HG02840 (cell line): ENCODE measurements around the gene INF2.

ENCODE experiments used
- ATAC-seq: cut with Tn5 transposase; IDR thresholded peaks from one replicate; pipeline ENCODE4 v1.9.1; 2021; ENCODE audit warnings: mild to moderate bottlenecking, moderate library complexity, moderate number of reproducible peaks; ENCODE audit not compliant: unreplicated experiment, low FRiP score

Gene INF2

GRCh38 chr14:104687601-104688504 lies 1.6 kb upstream of the INF2 start:
- no peak for ATAC-seq

- ATAC-seq = no peak
These were observed 811 bp upstream of the INF2 start for GRCh38 chr14:104688505-104689108.

- no peak for ATAC-seq
These were observed 678 bp downstream of the INF2 start for GRCh38 chr14:104689881-104690711.

GRCh38 chr14:104690861-104691455 lies 1.5 kb downstream of the INF2 start:
- ATAC-seq = no peak

GRCh38 chr14:104691546-104692260 lies 2.3 kb downstream of the INF2 start:
- ATAC-seq = no peak

- no peak for ATAC-seq
These were observed 3.0 kb downstream of the INF2 start for GRCh38 chr14:104692261-104692938.

GRCh38 chr14:104692939-104693315 lies 3.5 kb downstream of the INF2 start:
- ATAC-seq = no peak

GRCh38 chr14:104693482-104694431 lies 4.3 kb downstream of the INF2 start:
- no peak for ATAC-seq

GRCh38 chr14:104694475-104694950 lies 5.1 kb downstream of the INF2 start:
- ATAC-seq = no peak

GRCh38 chr14:104694991-104695659 lies 5.7 kb downstream of the INF2 start:
- no peak for ATAC-seq

GRCh38 chr14:104695660-104696000 lies 6.2 kb downstream of the INF2 start:
- no peak for ATAC-seq

GRCh38 chr14:104696671-104697316 lies 7.4 kb downstream of the INF2 start:
- ATAC-seq = no peak

- no peak for ATAC-seq
These were observed 7.9 kb downstream of the INF2 start for GRCh38 chr14:104697317-104697703.

- no peak for ATAC-seq
These were observed 8.6 kb downstream of the INF2 start for GRCh38 chr14:104697892-104698583.

- ATAC-seq = no peak
These were observed 9.4 kb downstream of the INF2 start for GRCh38 chr14:104698688-104699425.

GRCh38 chr14:104699426-104699748 lies 10.0 kb downstream of the INF2 start:
- ATAC-seq = no peak
